ENCODE results near the gene NAALADL2. TPM values are rescaled to one million over a fixed set of nuclear protein-coding genes. Genes with fewer than 3 reads are reported as not detected.

NAALADL2 gene
- total and polyA plus RNA-seq, 2 experiments from 2014 or later, result 3.4 to 15.3 TPM

- WGBS (ENCODE audit: low lambda C conversion rate, missing lambda C conversion rate), result 56% methylated on average over 1 of the region's 1 CpG
- TF ChIP-seq EZH2phosphoT487 (IDR thresholded peaks at IDR 0.05; ENCODE audit: low read depth, severe bottlenecking, unreplicated experiment), result no peak
- TF ChIP-seq EZH2 (IDR thresholded peaks at IDR 0.05; ENCODE audit: borderline replicate concordance), result no peak
- TF ChIP-seq CTCF (IDR thresholded peaks at IDR 0.05; ENCODE audit: poor library complexity), result no peak
- Histone ChIP-seq H2AFZ (no peak overlapping the region), H3K27me3 (no peaks in the 10 kb centered on the region), H3K27ac (no peak overlapping the region), H3K4me3 (no peak overlapping the region), H3K4me1 (ENCODE audit: insufficient read depth) (peaks cover 2% of the 10 kb centered on the region), H3K36me3 (replicated peaks; ENCODE audit: insufficient read depth, low read depth) (no peaks in the 10 kb centered on the region), H4K20me1 (ENCODE audit: insufficient read depth, poor library complexity, severe bottlenecking) (no peaks in the 10 kb centered on the region), H3K9me2 (replicated peaks; ENCODE audit: insufficient read depth) (no peaks in the 10 kb centered on the region), H3K4me2 (no peak overlapping the region), H3K79me2 (no peaks in the 10 kb centered on the region), H3K9me3 (ENCODE audit: low read depth) (no peaks in the 10 kb centered on the region)
- DNase-seq (ENCODE audit: low spot score), result no peak
Measured at GRCh38 chr3:174815750-174816149, 43.4 kb upstream of the NAALADL2 start.

- H3K9me2 ChIP-seq (replicated peaks; ENCODE audit: insufficient read depth), result no peaks in the 10 kb centered on the region
Measured at GRCh38 chr3:174820885-174821284, 38.2 kb upstream of the NAALADL2 start.

GRCh38 chr3:174821477-174821876 lies 37.7 kb upstream of the NAALADL2 start:
- no peaks in the 10 kb centered on the region for H4K20me1 ChIP-seq (ENCODE audit: insufficient read depth, poor library complexity, severe bottlenecking)
- TF ChIP-seq EZH2phosphoT487 (IDR thresholded peaks at IDR 0.05; ENCODE audit: low read depth, severe bottlenecking, unreplicated experiment), result no peak
- no peak for TF ChIP-seq CTCF (IDR thresholded peaks at IDR 0.05; ENCODE audit: poor library complexity)
- no peak for TF ChIP-seq EZH2 (IDR thresholded peaks at IDR 0.05; ENCODE audit: borderline replicate concordance)
- peak; percentile 24 for DNase-seq (ENCODE audit: low spot score)
- peaks cover 3% of the 10 kb centered on the region for H3K9me3 ChIP-seq (ENCODE audit: low read depth)
- H3K4me2 ChIP-seq, result no peak overlapping the region
- H3K36me3 ChIP-seq (replicated peaks; ENCODE audit: insufficient read depth, low read depth), result no peaks in the 10 kb centered on the region
- no peak overlapping the region for H3K27ac ChIP-seq
- no peaks in the 10 kb centered on the region for H3K27me3 ChIP-seq
- no peak overlapping the region for H3K4me3 ChIP-seq
- H3K9me2 ChIP-seq (replicated peaks; ENCODE audit: insufficient read depth), result no peaks in the 10 kb centered on the region
- H3K4me1 ChIP-seq (ENCODE audit: insufficient read depth), result no peaks in the 10 kb centered on the region
- no peak overlapping the region for H2AFZ ChIP-seq
- H3K79me2 ChIP-seq, result no peaks in the 10 kb centered on the region

More at GRCh38 chr3:174820885-174821284, 38.2 kb upstream of the NAALADL2 start:
- no peak overlapping the region for H3K27ac ChIP-seq
- H3K4me3 ChIP-seq, result no peak overlapping the region
- H3K27me3 ChIP-seq, result no peaks in the 10 kb centered on the region
- H3K36me3 ChIP-seq (replicated peaks; ENCODE audit: insufficient read depth, low read depth), result no peaks in the 10 kb centered on the region
- H3K79me2 ChIP-seq, result no peaks in the 10 kb centered on the region
- no peak for DNase-seq (ENCODE audit: low spot score)
- no peaks in the 10 kb centered on the region for H3K4me1 ChIP-seq (ENCODE audit: insufficient read depth)
- H2AFZ ChIP-seq, result no peak overlapping the region
- no peak overlapping the region for H3K4me2 ChIP-seq
- TF ChIP-seq EZH2 (IDR thresholded peaks at IDR 0.05; ENCODE audit: borderline replicate concordance), result no peak
- TF ChIP-seq EZH2phosphoT487 (IDR thresholded peaks at IDR 0.05; ENCODE audit: low read depth, severe bottlenecking, unreplicated experiment), result no peak
- TF ChIP-seq CTCF (IDR thresholded peaks at IDR 0.05; ENCODE audit: poor library complexity), result no peak
- no peaks in the 10 kb centered on the region for H3K9me3 ChIP-seq (ENCODE audit: low read depth)
- H4K20me1 ChIP-seq (ENCODE audit: insufficient read depth, poor library complexity, severe bottlenecking), result no peaks in the 10 kb centered on the region
- WGBS (ENCODE audit: low lambda C conversion rate, missing lambda C conversion rate), result 95% methylated on average over 1 of the region's 1 CpG

GRCh38 chr3:174822320-174822719 lies 36.8 kb upstream of the NAALADL2 start:
- DNase-seq (ENCODE audit: low spot score), result no peak
- no peaks in the 10 kb centered on the region for H3K4me1 ChIP-seq (ENCODE audit: insufficient read depth)
- no peaks in the 10 kb centered on the region for H4K20me1 ChIP-seq (ENCODE audit: insufficient read depth, poor library complexity, severe bottlenecking)
- H3K4me2 ChIP-seq, result no peak overlapping the region
- H3K9me2 ChIP-seq (replicated peaks; ENCODE audit: insufficient read depth), result no peaks in the 10 kb centered on the region
- peaks cover 5% of the 10 kb centered on the region for H3K9me3 ChIP-seq (ENCODE audit: low read depth)
- WGBS (ENCODE audit: low lambda C conversion rate, missing lambda C conversion rate), result 91% methylated on average over 2 of the region's 2 CpGs
- no peak overlapping the region for H3K27ac ChIP-seq
- no peak overlapping the region for H2AFZ ChIP-seq
- no peaks in the 10 kb centered on the region for H3K79me2 ChIP-seq
- no peak overlapping the region for H3K4me3 ChIP-seq
- H3K27me3 ChIP-seq, result no peaks in the 10 kb centered on the region
- TF ChIP-seq EZH2 (IDR thresholded peaks at IDR 0.05; ENCODE audit: borderline replicate concordance) (no peak), EZH2phosphoT487 (IDR thresholded peaks at IDR 0.05; ENCODE audit: low read depth, severe bottlenecking, unreplicated experiment) (no peak), CTCF (IDR thresholded peaks at IDR 0.05; ENCODE audit: poor library complexity) (no peak)
- H3K36me3 ChIP-seq (replicated peaks; ENCODE audit: insufficient read depth, low read depth), result no peaks in the 10 kb centered on the region

All from hepatocyte (in vitro differentiated cells).